HepG2 (cell line): ENCODE results near the gene GON4L. TPM values are rescaled to one million over a fixed set of nuclear protein-coding genes. Genes with fewer than 3 reads are reported as not detected.

ENCODE experiments used
- ARNT ChIP-seq: fragments of 450-650 bp; IDR thresholded peaks from 2 replicates; pipeline ENCODE4 v1.6.1; 2017
- CEBPB ChIP-seq: IDR thresholded peaks from 2 replicates; pipeline ENCODE4 v1.6.1; 2011; ENCODE audit warnings: low read depth, low read length, improper control_type of control experiment, borderline replicate concordance
- DR1 ChIP-seq: sonication (generic); formaldehyde crosslinking; IDR thresholded peaks from 2 replicates; pipeline ENCODE4 v1.8.0; 2021; ENCODE audit warnings: mild to moderate bottlenecking, missing genetic modification reagents, inconsistent platforms
- GABPA ChIP-seq, 2 experiments: IDR thresholded peaks; 2 replicates each; pipeline ENCODE4 v1.6.1; 2011 to 2016; ENCODE audit warnings: low read depth in 2 of 2, low read length in 1 of 2, missing biosample characterization in 1 of 2, missing genetic modification characterization in 1 of 2
- GABPB1 ChIP-seq: IDR thresholded peaks from 2 replicates; pipeline ENCODE4 v1.6.1; 2016; ENCODE audit warnings: mild to moderate bottlenecking, missing genetic modification reagents, moderate library complexity, missing compliant biosample characterization
- NR0B2 ChIP-seq: sonication (generic); formaldehyde crosslinking; IDR thresholded peaks from 2 replicates; pipeline ENCODE4 v1.4.0; 2020; ENCODE audit warnings: mild to moderate bottlenecking, missing genetic modification reagents
- PBX3 ChIP-seq: sonication (generic); formaldehyde crosslinking; IDR thresholded peaks from 2 replicates; pipeline ENCODE4 v1.8.1; 2023; ENCODE audit warnings: missing genetic modification reagents, inconsistent platforms, borderline replicate concordance
- SATB2 ChIP-seq: sonication (generic); formaldehyde crosslinking; IDR thresholded peaks from 2 replicates; pipeline ENCODE4 v1.5.0; 2020; ENCODE audit warnings: missing genetic modification reagents
- ZNF350 ChIP-seq: sonication (generic); formaldehyde crosslinking; IDR thresholded peaks from 2 replicates; pipeline ENCODE4 v1.4.0; 2020; ENCODE audit warnings: mild to moderate bottlenecking, low read depth, missing genetic modification reagents, borderline replicate concordance
- ZNF550 ChIP-seq: sonication (generic); formaldehyde crosslinking; IDR thresholded peaks from 2 replicates; pipeline ENCODE4 v1.4.0; 2020; ENCODE audit warnings: mild to moderate bottlenecking, missing genetic modification reagents, borderline replicate concordance
- ZNF574 ChIP-seq: sonication (generic); formaldehyde crosslinking; IDR thresholded peaks from 2 replicates; pipeline ENCODE4 v1.4.0; 2020; ENCODE audit warnings: missing genetic modification reagents
- ZNF639 ChIP-seq: conservative IDR thresholded peaks from 2 replicates; pipeline ENCODE4 v1.6.1; 2018; ENCODE audit warnings: missing genetic modification reagents
- ZXDC ChIP-seq: sonication (generic); formaldehyde crosslinking; IDR thresholded peaks from 2 replicates; pipeline ENCODE4 v1.5.0; 2020; ENCODE audit warnings: mild to moderate bottlenecking, missing genetic modification reagents
- polyA plus RNA-seq, 8 experiments: library from polyadenylated mRNA; depleted of rRNA in 3 of 8; stranded (reverse) in 7 of 8; unstranded in 1 of 8; fragments of >200 nt; fragmentation: Illumina TruSeq in 4 of 8; extraction: Trizol in 4 of 8; gene quantifications; 2 replicates each; pipeline versions ENCODE4 v1.2.1 to v1.2.3, GENCODE V29; 2011 to 2016; ENCODE audit warnings: low read depth in 4 of 8, missing spikeins in 1 of 8, mixed read lengths in 1 of 8; ENCODE audit not compliant: insufficient read depth in 1 of 8
- total RNA-seq, 5 experiments: library from RNA; depleted of rRNA; stranded (reverse); fragments of >200 nt; fragmentation: Illumina TruSeq; extraction: Trizol; gene quantifications; 2 replicates each; pipeline ENCODE4 v1.2.3, GENCODE V29; 2016; ENCODE audit warnings: low read depth in 1 of 5
- TF ChIP-seq, protein P1 (sequence below): sonication (generic); formaldehyde crosslinking; IDR thresholded peaks from 2 replicates; pipeline ENCODE4 v1.4.0; 2020; ENCODE audit warnings: mild to moderate bottlenecking, low read depth, missing genetic modification reagents

GON4L gene
- total and polyA plus RNA-seq, 2 of the 13 experiments (the other 11 are each of a cell fraction or from before 2014, with no cell fraction given) = 14.6 to 19.6 TPM

- TF ChIP-seq ZNF574 (CRISPR knock-in tag) = no peak
- TF ChIP-seq NR0B2 (CRISPR knock-in tag) = no peak
- TF ChIP-seq ZNF350 (CRISPR knock-in tag) = no peak
- no peak for TF ChIP-seq SATB2 (CRISPR knock-in tag)
- TF ChIP-seq CEBPB = peak; percentile 42
- TF ChIP-seq ZXDC = no peak
- TF ChIP-seq GABPA (IDR thresholded peaks at IDR 0.05; ENCODE audit: low read depth, low read length) = peak; percentile 47; the same call in 1 of the 2 replicates
- peak; percentile 88 for TF ChIP-seq GABPA (CRISPR knock-in tag; IDR thresholded peaks at IDR 0.05; ENCODE audit: low read depth)
- TF ChIP-seq ZNF639 = no peak
- TF ChIP-seq, protein P1, sequence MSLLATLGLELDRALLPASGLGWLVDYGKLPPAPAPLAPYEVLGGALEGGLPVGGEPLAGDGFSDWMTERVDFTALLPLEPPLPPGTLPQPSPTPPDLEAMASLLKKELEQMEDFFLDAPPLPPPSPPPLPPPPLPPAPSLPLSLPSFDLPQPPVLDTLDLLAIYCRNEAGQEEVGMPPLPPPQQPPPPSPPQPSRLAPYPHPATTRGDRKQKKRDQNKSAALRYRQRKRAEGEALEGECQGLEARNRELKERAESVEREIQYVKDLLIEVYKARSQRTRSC = no peak
- no peak for TF ChIP-seq ZNF550 (CRISPR knock-in tag)
- peak; percentile 64 for TF ChIP-seq GABPB1 (CRISPR knock-in tag)
- no peak for TF ChIP-seq PBX3 (CRISPR knock-in tag)
- 0 out of 2 replicates have a peak, but pooled peaks have one; percentile 23 for TF ChIP-seq DR1
- TF ChIP-seq ARNT = no peak
Measured at GRCh38 chr1:155859234-155859829, 2.3 kb upstream of the GON4L start, which contains the start of gene SYT11 (continued).
